Esophagus muscularis mucosa (tissue), 4 donors: ENCODE results near the gene AFP. TPM values are rescaled to one million over a fixed set of nuclear protein-coding genes. Genes with fewer than 3 reads are reported as not detected.

ENCODE experiments used
- DNase-seq: peaks from one replicate; pipeline ENCODE4 v3.0.0-alpha.2; 2017; ENCODE audit errors: extremely low spot score
- H3K27ac ChIP-seq, 4 donors: fragments of 200-600 bp; sonication (generic); replicated peaks in 1 of 4; 1 replicate in 3 of 4; 2 replicates in 1 of 4; pipeline ENCODE4 v1.5.1; 2016 to 2019; ENCODE audit warnings: mild to moderate bottlenecking in 1 of 4
- H3K27me3 ChIP-seq, 4 donors: fragments of 200-600 bp; sonication (generic); one replicate each; pipeline versions ENCODE4 v1.5.1 to v1.6.0; 2016 to 2019
- H3K36me3 ChIP-seq, 4 donors: fragments of 200-600 bp; sonication (generic); one replicate each; pipeline ENCODE4 v1.5.1; 2016 to 2019
- H3K4me1 ChIP-seq, 4 donors: fragments of 200-600 bp; sonication (generic); one replicate each; pipeline ENCODE4 v1.5.1; 2016 to 2019
- H3K4me3 ChIP-seq, 4 donors: fragments of 200-600 bp; sonication (generic); 1 replicate in 2 of 4; 2 replicates in 2 of 4; pipeline ENCODE4 v1.5.1; 2016 to 2019; ENCODE audit warnings: mild to moderate bottlenecking in 4 of 4, moderate library complexity in 1 of 4
- H3K9me3 ChIP-seq, 4 donors: fragments of 200-600 bp; sonication (generic); 1 replicate in 3 of 4; 2 replicates in 1 of 4; pipeline ENCODE4 v1.5.1; 2016 to 2019
- CTCF ChIP-seq, 3 experiments: fragments of 200-600 bp in 2 of 3; fragments of 450-650 bp in 1 of 3; sonication (generic) in 2 of 3; IDR thresholded peaks; one replicate each; pipeline ENCODE4 v1.5.1; 2017 to 2019; ENCODE audit warnings: antibody characterized with exemption in 3 of 3, mild to moderate bottlenecking in 2 of 3, moderate library complexity in 1 of 3
- EP300 ChIP-seq: sonication (generic); formaldehyde crosslinking; IDR thresholded peaks from one replicate; pipeline ENCODE4 v1.6.1; 2017; ENCODE audit warnings: antibody characterized with exemption
- POLR2A ChIP-seq: fragments of 450-650 bp; IDR thresholded peaks from one replicate; pipeline ENCODE4 v1.6.1; 2017; ENCODE audit warnings: antibody characterized with exemption, moderate library complexity, mild to moderate bottlenecking, low read depth
- POLR2AphosphoS5 ChIP-seq, 2 donors: sonication (generic); formaldehyde crosslinking; IDR thresholded peaks; one replicate each; pipeline ENCODE4 v1.6.1; 2017; ENCODE audit warnings: antibody characterized with exemption in 2 of 2
- WGBS: methylation state at CpG from one replicate; pipeline ENCODE4 v1.1.5; 2018; 5-methylcytosine and 5-hydroxymethylcytosine counted together
- intact Hi-C: fragments of 100-400 bp; cut with DNase I; formaldehyde crosslinking; loops from one replicate; pipeline ENCODE4 v1.15.1; 2023
- total RNA-seq, 4 donors: library from RNA; depleted of rRNA; stranded (reverse); fragments of >200 nt; gene quantifications; one replicate each; pipeline versions ENCODE4 v1.1.0 to v1.2.1, GENCODE V29; 2016

Gene AFP
- total RNA-seq, 4 donors from 2014 or later: not detected

GRCh38 chr4:73392936-73393335 is 43.1 kb upstream of the AFP start:
- TF ChIP-seq EP300 (no peak), POLR2AphosphoS5 (IDR thresholded peaks at IDR 0.05) (no peak), POLR2A (no peak), CTCF (IDR thresholded peaks at IDR 0.05) (no peak)
- intact Hi-C loops: no loop called here
- 84% methylated on average over 2 of the region's 2 CpGs for WGBS
- no peak for DNase-seq
- Histone ChIP-seq H3K4me1 (no peaks in the 10 kb centered on the region), H3K27me3 (no peaks in the 10 kb centered on the region), H3K27ac (no peak overlapping the region), H3K36me3 (no peaks in the 10 kb centered on the region), H3K4me3 (no peak overlapping the region), H3K9me3 (no peaks in the 10 kb centered on the region)

- Histone ChIP-seq H3K36me3 (no peaks in the 10 kb centered on the region), H3K4me1 (no peaks in the 10 kb centered on the region), H3K27ac (no peak overlapping the region), H3K9me3 (no peaks in the 10 kb centered on the region), H3K4me3 (no peak overlapping the region), H3K27me3 (no peaks in the 10 kb centered on the region)
- WGBS: 81% methylated on average over 1 of the region's 1 CpG
- intact Hi-C loops: no loop called here
- TF ChIP-seq POLR2AphosphoS5 (IDR thresholded peaks at IDR 0.05) (no peak), CTCF (IDR thresholded peaks at IDR 0.05) (no peak), EP300 (no peak), POLR2A (no peak)
- no peak for DNase-seq
These were observed 39.7 kb upstream of the AFP start for GRCh38 chr4:73396304-73396703.

- Histone ChIP-seq H3K36me3 (no peaks in the 10 kb centered on the region), H3K4me3 (no peak overlapping the region), H3K27ac (no peak overlapping the region), H3K9me3 (no peaks in the 10 kb centered on the region), H3K4me1 (no peaks in the 10 kb centered on the region), H3K27me3 (no peaks in the 10 kb centered on the region)
- intact Hi-C loops: no loop called here
- 86% methylated on average over 5 of the region's 5 CpGs for WGBS
- no peak for DNase-seq
- TF ChIP-seq CTCF (IDR thresholded peaks at IDR 0.05) (no peak), POLR2A (no peak), POLR2AphosphoS5 (IDR thresholded peaks at IDR 0.05) (no peak), EP300 (no peak)
These were observed 38.7 kb upstream of the AFP start for GRCh38 chr4:73396993-73397972.

GRCh38 chr4:73401412-73401811 is 34.6 kb upstream of the AFP start:
- H3K27ac ChIP-seq: no peak overlapping the region
- no peak for TF ChIP-seq CTCF (IDR thresholded peaks at IDR 0.05)
- no peak for TF ChIP-seq EP300
- no peak for TF ChIP-seq POLR2AphosphoS5 (IDR thresholded peaks at IDR 0.05)
- no peak for TF ChIP-seq POLR2A
- H3K9me3 ChIP-seq: no peaks in the 10 kb centered on the region
- H3K4me3 ChIP-seq: no peak overlapping the region
- WGBS: 48% methylated on average over 2 of the region's 2 CpGs
- H3K27me3 ChIP-seq: no peaks in the 10 kb centered on the region
- H3K36me3 ChIP-seq: no peaks in the 10 kb centered on the region
- intact Hi-C loops: no loop called here
- H3K4me1 ChIP-seq: no peaks in the 10 kb centered on the region
- DNase-seq: no peak
